Ecto neural progenitor cell (in vitro differentiated cells): ENCODE results near the gene GOLT1A.
"Not testable (repeated sequence)": the region's sequence is repeated elsewhere in the genome, so short reads cannot be mapped to it uniquely, and the experiment has no call there.

Experiments
- DNase-seq: peaks from one replicate; pipeline ENCODE4 v3.0.0-alpha.2; 2018; ENCODE audit warnings: low spot score

Gene GOLT1A

GRCh38 chr1:204248954-204249353 is 35.2 kb upstream of the GOLT1A start:
- DNase-seq, result no peak

- no peak for DNase-seq
Measured at GRCh38 chr1:204246876-204247275, 33.1 kb upstream of the GOLT1A start.

GRCh38 chr1:204242920-204243319 is 29.1 kb upstream of the GOLT1A start:
- no peak for DNase-seq

GRCh38 chr1:204241914-204242313 is 28.1 kb upstream of the GOLT1A start:
- DNase-seq, result no peak

GRCh38 chr1:204241050-204241449 is 27.3 kb upstream of the GOLT1A start:
- no peak for DNase-seq

GRCh38 chr1:204240233-204240632 is 26.4 kb upstream of the GOLT1A start:
- DNase-seq, result no peak

- not testable (repeated sequence) for DNase-seq
Measured at GRCh38 chr1:204239401-204239800, 25.6 kb upstream of the GOLT1A start.

- not testable (repeated sequence) for DNase-seq
Measured at GRCh38 chr1:204238520-204238919, 24.7 kb upstream of the GOLT1A start.

- not testable (repeated sequence) for DNase-seq
Measured at GRCh38 chr1:204237515-204237914, 23.7 kb upstream of the GOLT1A start.

- DNase-seq, result no peak
Measured at GRCh38 chr1:204232526-204232925, 18.7 kb upstream of the GOLT1A start.

GRCh38 chr1:204230211-204230610 is 16.4 kb upstream of the GOLT1A start:
- no peak for DNase-seq

- no peak for DNase-seq
Measured at GRCh38 chr1:204228896-204229295, 15.1 kb upstream of the GOLT1A start.

- no peak for DNase-seq
Measured at GRCh38 chr1:204227996-204228785, 14.4 kb upstream of the GOLT1A start.

- DNase-seq, result no peak
Measured at GRCh38 chr1:204227351-204227750, 13.6 kb upstream of the GOLT1A start.

GRCh38 chr1:204225841-204226735 is 12.3 kb upstream of the GOLT1A start:
- no peak for DNase-seq

- no peak for DNase-seq
Measured at GRCh38 chr1:204224655-204225054, 10.9 kb upstream of the GOLT1A start.

- no peak for DNase-seq
Measured at GRCh38 chr1:204223129-204223860, 9.5 kb upstream of the GOLT1A start.

GRCh38 chr1:204222764-204223055 is 8.9 kb upstream of the GOLT1A start:
- DNase-seq, result no peak

GRCh38 chr1:204222006-204222763 is 8.4 kb upstream of the GOLT1A start:
- DNase-seq, result no peak

GRCh38 chr1:204221271-204221670 is 7.5 kb upstream of the GOLT1A start:
- DNase-seq, result no peak

GRCh38 chr1:204219971-204220616 is 6.3 kb upstream of the GOLT1A start:
- DNase-seq, result no peak
